Upper lobe of left lung (tissue), 6 donors: ENCODE measurements around the gene SLC25A28. TPM values are rescaled to one million over a fixed set of nuclear protein-coding genes. Genes with fewer than 3 reads are reported as not detected.
"Not testable (repeated sequence)": the region's sequence is repeated elsewhere in the genome, so short reads cannot be mapped to it uniquely, and the experiment has no call there.

ENCODE experiments used
- ATAC-seq, 2 donors: fragments of 200-7000 bp; cut with Tn5 transposase; one replicate each; pipeline ENCODE4 v1.9.1; 2022; ENCODE audit warnings: mild to moderate bottlenecking in 2 of 2, moderate library complexity in 2 of 2; ENCODE audit not compliant: low FRiP score in 2 of 2
- DNase-seq, 2 donors: peaks; one replicate each; pipeline ENCODE4 v3.0.0-alpha.2; 2019 to 2020
- H3K27ac ChIP-seq, 4 donors: fragments of 200-600 bp; sonication (generic); one replicate each; pipeline ENCODE4 v1.5.1; 2016 to 2019
- H3K27me3 ChIP-seq, 4 donors: fragments of 200-600 bp; sonication (generic); one replicate each; pipeline ENCODE4 v1.5.1; 2017 to 2019
- H3K36me3 ChIP-seq, 4 donors: fragments of 200-600 bp; sonication (generic); one replicate each; pipeline ENCODE4 v1.5.1; 2016 to 2019
- H3K4me1 ChIP-seq, 4 donors: fragments of 200-600 bp; sonication (generic); one replicate each; pipeline ENCODE4 v1.5.1; 2018 to 2019
- H3K4me3 ChIP-seq, 4 donors: fragments of 200-600 bp; sonication (generic); one replicate each; pipeline ENCODE4 v1.5.1; 2017 to 2019; ENCODE audit warnings: mild to moderate bottlenecking in 2 of 4, moderate library complexity in 1 of 4
- H3K9me3 ChIP-seq, 4 donors: fragments of 200-600 bp; sonication (generic); one replicate each; pipeline ENCODE4 v1.5.1; 2018 to 2019
- EP300 ChIP-seq, 4 donors: sonication (generic); formaldehyde crosslinking; IDR thresholded peaks; one replicate each; pipeline ENCODE4 v1.5.1; 2017; ENCODE audit warnings: antibody characterized with exemption in 4 of 4, control low read depth in 2 of 4
- POLR2A ChIP-seq, 4 donors: fragments of 450-650 bp; IDR thresholded peaks; one replicate each; pipeline ENCODE4 v1.5.1; 2016 to 2017; ENCODE audit warnings: antibody characterized with exemption in 4 of 4, mild to moderate bottlenecking in 2 of 4
- POLR2AphosphoS5 ChIP-seq, 2 donors: sonication (generic); formaldehyde crosslinking; IDR thresholded peaks; one replicate each; pipeline ENCODE4 v1.5.1; 2017; ENCODE audit warnings: antibody characterized with exemption in 2 of 2
- WGBS, 2 donors: methylation state at CpG; one replicate each; pipeline ENCODE4 v1.1.5; 2017 to 2018; 5-methylcytosine and 5-hydroxymethylcytosine counted together
- total RNA-seq, 6 donors: library from RNA; depleted of rRNA in 4 of 6; stranded (reverse); fragments of >200 nt in 4 of 6; gene quantifications; one replicate each; pipeline versions ENCODE4 v1.1.0 to v1.2.1, GENCODE V29; 2016 to 2021
- TF ChIP-seq, protein P1 (sequence below), 6 experiments: fragments of 450-650 bp in 4 of 6; fragments of 200-600 bp in 2 of 6; sonication (generic) in 2 of 6; IDR thresholded peaks; one replicate each; pipeline ENCODE4 v1.5.1; 2016 to 2019; ENCODE audit warnings: antibody characterized with exemption in 6 of 6
- donor health status: DM: no; HTN: no; CAD: no; lungs with moderate emphysema.
- donor health status: DM: no; HTN: yes; CAD: no; lungs with severe emphysema.

SLC25A28 gene
- total RNA-seq, 6 donors from 2014 or later, result 25.7 to 53.4 (median 45.3) TPM

GRCh38 chr10:99604862-99605261, 15.4 kb downstream of the SLC25A28 start:
- Histone ChIP-seq H3K27me3 (no peaks in the 10 kb centered on the region), H3K27ac (no peak overlapping the region), H3K36me3 (peaks cover 0 to 13% (median 7%) of the 10 kb centered on the region in 4 donors), H3K9me3 (no peaks in the 10 kb centered on the region), H3K4me3 (no peak overlapping the region), H3K4me1 (no peaks in the 10 kb centered on the region)
- DNase-seq, result no peak
- no peak for ATAC-seq
- no peak for TF ChIP-seq EP300 (IDR thresholded peaks at IDR 0.05)
- TF ChIP-seq, protein P1, sequence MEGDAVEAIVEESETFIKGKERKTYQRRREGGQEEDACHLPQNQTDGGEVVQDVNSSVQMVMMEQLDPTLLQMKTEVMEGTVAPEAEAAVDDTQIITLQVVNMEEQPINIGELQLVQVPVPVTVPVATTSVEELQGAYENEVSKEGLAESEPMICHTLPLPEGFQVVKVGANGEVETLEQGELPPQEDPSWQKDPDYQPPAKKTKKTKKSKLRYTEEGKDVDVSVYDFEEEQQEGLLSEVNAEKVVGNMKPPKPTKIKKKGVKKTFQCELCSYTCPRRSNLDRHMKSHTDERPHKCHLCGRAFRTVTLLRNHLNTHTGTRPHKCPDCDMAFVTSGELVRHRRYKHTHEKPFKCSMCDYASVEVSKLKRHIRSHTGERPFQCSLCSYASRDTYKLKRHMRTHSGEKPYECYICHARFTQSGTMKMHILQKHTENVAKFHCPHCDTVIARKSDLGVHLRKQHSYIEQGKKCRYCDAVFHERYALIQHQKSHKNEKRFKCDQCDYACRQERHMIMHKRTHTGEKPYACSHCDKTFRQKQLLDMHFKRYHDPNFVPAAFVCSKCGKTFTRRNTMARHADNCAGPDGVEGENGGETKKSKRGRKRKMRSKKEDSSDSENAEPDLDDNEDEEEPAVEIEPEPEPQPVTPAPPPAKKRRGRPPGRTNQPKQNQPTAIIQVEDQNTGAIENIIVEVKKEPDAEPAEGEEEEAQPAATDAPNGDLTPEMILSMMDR (IDR thresholded peaks at IDR 0.05), result no peak
- TF ChIP-seq POLR2A (IDR thresholded peaks at IDR 0.05), result no peak
- TF ChIP-seq POLR2AphosphoS5 (IDR thresholded peaks at IDR 0.05), result no peak
- WGBS, 2 donors, result 0 to 97% methylated on average over 1 of the region's 1 CpG

GRCh38 chr10:99598781-99599509, 21.3 kb downstream of the SLC25A28 start:
- H3K9me3 ChIP-seq, result no peaks in the 10 kb centered on the region
- no peak for TF ChIP-seq POLR2A (IDR thresholded peaks at IDR 0.05)
- TF ChIP-seq, protein P1 (IDR thresholded peaks at IDR 0.05), result no peak
- no peak for TF ChIP-seq POLR2AphosphoS5 (IDR thresholded peaks at IDR 0.05)
- no peak for TF ChIP-seq EP300 (IDR thresholded peaks at IDR 0.05)
- no peaks in the 10 kb centered on the region for H3K27me3 ChIP-seq
- H3K36me3 ChIP-seq, result no peaks in the 10 kb centered on the region
- H3K4me1 ChIP-seq, result no peaks in the 10 kb centered on the region
- 66 to 79% methylated on average over 8 of the region's 8 CpGs for WGBS, 2 donors
- no peak overlapping the region for H3K4me3 ChIP-seq
- H3K27ac ChIP-seq, result no peak overlapping the region
- DNase-seq (no peak), ATAC-seq (no peak)

GRCh38 chr10:99598011-99598410, 22.2 kb downstream of the SLC25A28 start:
- Histone ChIP-seq H3K27ac (no peak overlapping the region), H3K27me3 (no peaks in the 10 kb centered on the region), H3K4me1 (no peaks in the 10 kb centered on the region), H3K4me3 (no peak overlapping the region), H3K9me3 (no peaks in the 10 kb centered on the region), H3K36me3 (no peaks in the 10 kb centered on the region)
- WGBS, 2 donors, result 72 to 91% methylated on average over 4 of the region's 4 CpGs
- TF ChIP-seq, protein P1 (IDR thresholded peaks at IDR 0.05), result no peak
- TF ChIP-seq EP300 (IDR thresholded peaks at IDR 0.05) (no peak), POLR2AphosphoS5 (IDR thresholded peaks at IDR 0.05) (no peak), POLR2A (IDR thresholded peaks at IDR 0.05) (no peak)
- no peak for ATAC-seq
- DNase-seq, result no peak

GRCh38 chr10:99596708-99597107, 23.5 kb downstream of the SLC25A28 start:
- 69 to 72% methylated on average over 4 of the region's 4 CpGs for WGBS, 2 donors
- H3K4me3 ChIP-seq, ATAC-seq, DNase-seq, H3K27ac ChIP-seq, H3K4me1 ChIP-seq, H3K9me3 ChIP-seq, H3K36me3 ChIP-seq, H3K27me3 ChIP-seq: not testable (repeated sequence)

DNA sequence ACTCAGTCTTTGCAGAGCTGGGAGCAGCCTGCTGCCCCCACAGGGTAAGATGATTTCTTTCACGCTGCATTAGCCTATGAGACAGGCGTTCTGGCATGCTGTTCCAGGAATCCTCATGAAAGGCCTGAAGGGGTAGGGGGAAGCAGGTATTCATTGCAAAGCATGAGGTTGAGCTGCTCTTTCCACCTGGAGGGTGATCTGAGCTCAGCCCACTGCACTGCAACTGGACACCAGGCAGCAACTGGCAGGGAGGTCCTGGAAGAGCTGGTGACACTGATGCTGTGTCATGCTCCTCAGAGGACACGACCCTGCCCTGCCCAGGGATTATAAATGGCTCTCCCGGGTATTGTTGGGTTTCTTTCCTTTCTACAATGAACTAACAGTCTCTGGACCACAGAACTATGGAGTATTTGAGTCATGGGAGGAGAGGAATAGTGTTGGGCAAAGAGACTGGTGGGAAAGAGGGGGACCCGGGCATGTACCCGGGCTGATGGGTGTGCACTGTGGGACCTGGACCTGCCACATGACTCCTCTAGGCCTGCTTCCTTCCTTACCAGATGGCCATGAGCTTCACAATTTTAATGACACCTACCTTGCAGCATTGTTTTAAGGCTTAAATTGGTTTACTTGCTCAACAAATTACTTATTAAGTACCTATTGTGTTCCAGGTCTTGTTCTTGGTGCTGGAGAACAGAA, 24.3 kb downstream of the SLC25A28 start:
- no peaks in the 10 kb centered on the region for H3K36me3 ChIP-seq
- TF ChIP-seq POLR2AphosphoS5 (IDR thresholded peaks at IDR 0.05) (no peak), EP300 (IDR thresholded peaks at IDR 0.05) (no peak)
- TF ChIP-seq, protein P1 (IDR thresholded peaks at IDR 0.05), result no peak
- H3K4me1 ChIP-seq, result no peaks in the 10 kb centered on the region
- DNase-seq (no peak), ATAC-seq (no peak)
- WGBS, 2 donors, result 62 to 68% methylated on average over 6 of the region's 6 CpGs
- H3K9me3 ChIP-seq, result no peaks in the 10 kb centered on the region
- H3K27me3 ChIP-seq, result no peaks in the 10 kb centered on the region
- no peak overlapping the region for H3K27ac ChIP-seq
- no peak overlapping the region for H3K4me3 ChIP-seq
